HepG2 (cell line): ENCODE measurements around the gene SLC25A23. TPM values are rescaled to one million over a fixed set of nuclear protein-coding genes. Genes with fewer than 3 reads are reported as not detected.

Experiments used
- CENPX ChIP-seq: sonication (generic); formaldehyde crosslinking; IDR thresholded peaks from 2 replicates; pipeline ENCODE4 v1.9.0; 2021; ENCODE audit warnings: mild to moderate bottlenecking, missing genetic modification reagents, moderate library complexity
- CREM ChIP-seq, 2 experiments: sonication (generic) in 1 of 2; formaldehyde crosslinking in 1 of 2; IDR thresholded peaks; 2 replicates each; pipeline versions ENCODE4 v1.4.0 to v1.6.1; 2016 to 2020; ENCODE audit warnings: antibody characterized with exemption in 1 of 2, mild to moderate bottlenecking in 1 of 2, missing genetic modification reagents in 1 of 2
- DBP ChIP-seq: sonication (generic); formaldehyde crosslinking; IDR thresholded peaks from 2 replicates; pipeline ENCODE4 v1.4.0; 2020; ENCODE audit warnings: missing genetic modification reagents; ENCODE audit errors: not compliant biosample characterization
- GABPA ChIP-seq, 2 experiments: IDR thresholded peaks; 2 replicates each; pipeline ENCODE4 v1.6.1; 2011 to 2016; ENCODE audit warnings: low read depth in 2 of 2, low read length in 1 of 2, missing biosample characterization in 1 of 2, missing genetic modification characterization in 1 of 2
- GLI4 ChIP-seq: sonication (generic); formaldehyde crosslinking; IDR thresholded peaks from 2 replicates; pipeline ENCODE4 v1.5.1; 2020; ENCODE audit warnings: missing genetic modification reagents, mild to moderate bottlenecking, moderate library complexity, borderline replicate concordance
- GTF2F1 ChIP-seq: fragments of 150-350 bp; IDR thresholded peaks from 2 replicates; pipeline ENCODE4 v1.6.1; 2014; ENCODE audit warnings: low read length
- HES4 ChIP-seq: sonication (generic); formaldehyde crosslinking; IDR thresholded peaks from 2 replicates; pipeline ENCODE4 v1.9.0; 2021; ENCODE audit warnings: mild to moderate bottlenecking, missing genetic modification reagents, borderline replicate concordance
- ISL2 ChIP-seq: sonication (generic); formaldehyde crosslinking; IDR thresholded peaks from 2 replicates; pipeline ENCODE4 v1.5.0; 2020; ENCODE audit warnings: missing genetic modification reagents
- KMT2A ChIP-seq: sonication (generic); formaldehyde crosslinking; IDR thresholded peaks from 2 replicates; pipeline ENCODE4 v1.4.0; 2020; ENCODE audit warnings: missing genetic modification reagents
- MXD1 ChIP-seq: sonication (generic); formaldehyde crosslinking; IDR thresholded peaks from 2 replicates; pipeline ENCODE4 v1.4.0; 2020; ENCODE audit warnings: mild to moderate bottlenecking, missing genetic modification reagents
- NFRKB ChIP-seq: fragments of 450-650 bp; IDR thresholded peaks from 2 replicates; pipeline ENCODE4 v1.6.1; 2017
- PHF8 ChIP-seq: sonication (generic); formaldehyde crosslinking; IDR thresholded peaks from 2 replicates; pipeline ENCODE4 v1.5.0; 2020; ENCODE audit warnings: missing genetic modification reagents
- REPIN1 ChIP-seq: sonication (generic); formaldehyde crosslinking; IDR thresholded peaks from 2 replicates; pipeline ENCODE4 v1.8.0; 2022; ENCODE audit warnings: missing genetic modification reagents, low read depth, mild to moderate bottlenecking, borderline replicate concordance
- RFX1 ChIP-seq: fragments of 450-650 bp; IDR thresholded peaks from 2 replicates; pipeline ENCODE4 v1.6.1; 2017
- SAP130 ChIP-seq: IDR thresholded peaks from 2 replicates; pipeline ENCODE4 v1.6.1; 2016; ENCODE audit warnings: low read depth
- SSRP1 ChIP-seq: IDR thresholded peaks from 2 replicates; pipeline ENCODE4 v1.6.1; 2016; ENCODE audit warnings: control low read depth
- TBX3 ChIP-seq: fragments of 450-650 bp; IDR thresholded peaks from 2 replicates; pipeline ENCODE4 v1.6.1; 2017; ENCODE audit warnings: antibody characterized with exemption, mild to moderate bottlenecking, inconsistent platforms, borderline replicate concordance
- TFDP2 ChIP-seq: sonication (generic); formaldehyde crosslinking; IDR thresholded peaks from 2 replicates; pipeline ENCODE4 v1.4.0; 2020; ENCODE audit warnings: missing genetic modification reagents
- ZFP91 ChIP-seq: sonication (generic); formaldehyde crosslinking; IDR thresholded peaks from 2 replicates; pipeline ENCODE4 v1.9.0; 2022; ENCODE audit warnings: missing genetic modification reagents, mild to moderate bottlenecking, borderline replicate concordance
- ZNF317 ChIP-seq: sonication (generic); formaldehyde crosslinking; IDR thresholded peaks from 2 replicates; pipeline ENCODE4 v1.5.0; 2020; ENCODE audit warnings: mild to moderate bottlenecking, missing genetic modification reagents
- ZNF567 ChIP-seq: sonication (generic); formaldehyde crosslinking; IDR thresholded peaks from 2 replicates; pipeline ENCODE4 v1.8.1; 2023; ENCODE audit warnings: mild to moderate bottlenecking, missing genetic modification reagents, borderline replicate concordance
- ZNF644 ChIP-seq: IDR thresholded peaks from 2 replicates; pipeline ENCODE4 v1.6.1; 2016; ENCODE audit warnings: low read depth
- ZNF780A ChIP-seq: sonication (generic); formaldehyde crosslinking; IDR thresholded peaks from 2 replicates; pipeline ENCODE4 v1.8.0; 2022; ENCODE audit warnings: mild to moderate bottlenecking, missing genetic modification reagents, moderate library complexity
- ZNF784 ChIP-seq: sonication (generic); formaldehyde crosslinking; IDR thresholded peaks from 2 replicates; pipeline ENCODE4 v1.5.1; 2020; ENCODE audit warnings: missing genetic modification reagents, mild to moderate bottlenecking, borderline replicate concordance
- ZNF883 ChIP-seq: sonication (generic); formaldehyde crosslinking; IDR thresholded peaks from 2 replicates; pipeline ENCODE4 v1.5.1; 2020; ENCODE audit warnings: mild to moderate bottlenecking, missing genetic modification reagents; ENCODE audit errors: not compliant biosample characterization
- polyA plus RNA-seq, 8 experiments: library from polyadenylated mRNA; depleted of rRNA in 3 of 8; stranded (reverse) in 7 of 8; unstranded in 1 of 8; fragments of >200 nt; fragmentation: Illumina TruSeq in 4 of 8; extraction: Trizol in 4 of 8; gene quantifications; 2 replicates each; pipeline versions ENCODE4 v1.2.1 to v1.2.3, GENCODE V29; 2011 to 2016; ENCODE audit warnings: low read depth in 4 of 8, missing spikeins in 1 of 8, mixed read lengths in 1 of 8; ENCODE audit not compliant: insufficient read depth in 1 of 8
- total RNA-seq, 5 experiments: library from RNA; depleted of rRNA; stranded (reverse); fragments of >200 nt; fragmentation: Illumina TruSeq; extraction: Trizol; gene quantifications; 2 replicates each; pipeline ENCODE4 v1.2.3, GENCODE V29; 2016; ENCODE audit warnings: low read depth in 1 of 5

Gene SLC25A23
- total and polyA plus RNA-seq, 2 of the 13 experiments (the other 11 are each of a cell fraction or from before 2014, with no cell fraction given), result 12.4 to 15.2 TPM

GRCh38 chr19:6393074-6393982, 66.3 kb downstream of the SLC25A23 start, which contains the start of gene GTF2F1 (continued):
- TF ChIP-seq SSRP1 (CRISPR knock-in tag), result no peak
- TF ChIP-seq ZNF784 (CRISPR knock-in tag), result no peak
- no peak for TF ChIP-seq ZNF567 (CRISPR knock-in tag)
- TF ChIP-seq ISL2 (CRISPR knock-in tag), result peak; percentile 42; the same call in 1 of the 2 replicates
- peak; percentile 89 for TF ChIP-seq RFX1
- no peak for TF ChIP-seq NFRKB
- 0 out of 2 replicates have a peak, but pooled peaks have one; percentile 3 for TF ChIP-seq REPIN1 (CRISPR knock-in tag)
- TF ChIP-seq TBX3, result no peak
- TF ChIP-seq SAP130 (CRISPR knock-in tag), result peak; percentile 98
- no peak for TF ChIP-seq MXD1 (CRISPR knock-in tag)
- no peak for TF ChIP-seq GLI4 (CRISPR knock-in tag)
- no peak for TF ChIP-seq CENPX (CRISPR knock-in tag)
- TF ChIP-seq TFDP2 (CRISPR knock-in tag), result peak; percentile 12; the same call in 1 of the 2 replicates
- TF ChIP-seq HES4 (CRISPR knock-in tag), result peak; percentile 41; the same call in 1 of the 2 replicates
- no peak for TF ChIP-seq ZNF644 (CRISPR knock-in tag)
- peak; percentile 63 for TF ChIP-seq DBP
- peak; percentile 93 for TF ChIP-seq CREM (IDR thresholded peaks at IDR 0.05)
- TF ChIP-seq CREM (CRISPR knock-in tag; IDR thresholded peaks at IDR 0.05), result no peak
- TF ChIP-seq ZNF317 (CRISPR knock-in tag), result 0 out of 2 replicates have a peak, but pooled peaks have one; percentile 63
- TF ChIP-seq PHF8 (CRISPR knock-in tag), result peak; percentile 82
- peak; percentile 85 for TF ChIP-seq GABPA (IDR thresholded peaks at IDR 0.05; ENCODE audit: low read depth, low read length)
- TF ChIP-seq GABPA (CRISPR knock-in tag; IDR thresholded peaks at IDR 0.05; ENCODE audit: low read depth), result peak; percentile 96
- TF ChIP-seq ZNF883 (CRISPR knock-in tag), result no peak
- TF ChIP-seq GTF2F1, result no peak
- TF ChIP-seq ZNF780A (CRISPR knock-in tag), result no peak
- peak; percentile 72 for TF ChIP-seq KMT2A (CRISPR knock-in tag)
- TF ChIP-seq ZFP91 (CRISPR knock-in tag), result peak; percentile 30; the same call in 1 of the 2 replicates
